DOHH2 (cell line): ENCODE results near the gene TAF1C.

Source experiments
- CTCF ChIP-seq: fragments of 200-600 bp; sonication (generic); IDR thresholded peaks from one replicate; pipeline ENCODE4 v1.5.1; 2014; ENCODE audit warnings: antibody characterized with exemption, mild to moderate bottlenecking, low read depth, low read length; ENCODE audit not compliant: poor library complexity, severe bottlenecking
- EZH2phosphoT487 ChIP-seq: fragments of 200-600 bp; sonication (generic); IDR thresholded peaks from 2 replicates; pipeline ENCODE4 v1.6.1; 2017; ENCODE audit warnings: borderline replicate concordance, mild to moderate bottlenecking, antibody characterized with exemption, low read length, moderate library complexity, mixed read lengths

- no peak for TF ChIP-seq CTCF
- TF ChIP-seq EZH2phosphoT487: no peak
These were observed 25.1 kb downstream of the TAF1C start for GRCh38 chr16:84161801-84162200.
